KOPT-K1 (cell line): Measurements from ENCODE around the gene FNBP1.

Experiments
- H3K27ac ChIP-seq: fragments of 200-600 bp; sonication (generic); 2 replicates; pipeline ENCODE4 v1.5.1; 2016; ENCODE audit warnings: antibody characterized with exemption, mild to moderate bottlenecking, low read depth, low read length; ENCODE audit not compliant: poor library complexity, severe bottlenecking
- H3K36me3 ChIP-seq: fragments of 200-600 bp; sonication (generic); 2 replicates; pipeline ENCODE4 v1.5.1; 2017; ENCODE audit warnings: antibody characterized with exemption, mild to moderate bottlenecking, low read length, moderate library complexity; ENCODE audit not compliant: insufficient read depth
- H3K9me3 ChIP-seq: fragments of 200-600 bp; sonication (generic); 2 replicates; pipeline ENCODE4 v1.5.1; 2017; ENCODE audit warnings: antibody characterized with exemption, low read length, mild to moderate bottlenecking; ENCODE audit not compliant: insufficient read depth, poor library complexity, severe bottlenecking

The FNBP1 gene

GRCh38 chr9:129838707-129839259 is 204.2 kb downstream of the FNBP1 start:
- peak overlapping the region; percentile 89 for H3K27ac ChIP-seq
- H3K36me3 ChIP-seq = peaks cover 47% of the 10 kb centered on the region
- no peaks in the 10 kb centered on the region for H3K9me3 ChIP-seq
